ENCODE data around the gene HBEGF.
A peak's percentile ranks its signal among the peaks of the same experiment; 100 is the strongest.

HBEGF gene

DNA sequence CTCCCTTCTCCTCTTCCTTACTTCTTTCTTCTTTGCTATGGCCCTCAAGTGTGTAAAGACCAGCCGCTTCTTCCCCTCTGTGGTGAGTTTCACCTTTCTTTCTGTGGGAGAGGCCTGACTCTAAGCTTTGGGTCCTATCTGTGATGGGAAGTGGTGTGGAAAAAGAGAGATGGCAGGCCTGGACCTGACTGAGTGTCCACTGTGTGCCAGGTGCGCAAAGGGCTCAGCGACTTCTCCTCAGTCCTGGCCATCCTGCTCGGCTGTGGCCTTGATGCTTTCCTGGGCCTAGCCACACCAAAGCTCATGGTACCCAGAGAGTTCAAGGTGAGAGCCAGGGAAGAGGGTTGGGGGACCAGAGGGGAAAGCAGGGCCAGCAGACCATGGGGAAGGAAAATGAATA lies 19.5 kb upstream of the HBEGF start:
- TF ChIP-seq, protein P1, sequence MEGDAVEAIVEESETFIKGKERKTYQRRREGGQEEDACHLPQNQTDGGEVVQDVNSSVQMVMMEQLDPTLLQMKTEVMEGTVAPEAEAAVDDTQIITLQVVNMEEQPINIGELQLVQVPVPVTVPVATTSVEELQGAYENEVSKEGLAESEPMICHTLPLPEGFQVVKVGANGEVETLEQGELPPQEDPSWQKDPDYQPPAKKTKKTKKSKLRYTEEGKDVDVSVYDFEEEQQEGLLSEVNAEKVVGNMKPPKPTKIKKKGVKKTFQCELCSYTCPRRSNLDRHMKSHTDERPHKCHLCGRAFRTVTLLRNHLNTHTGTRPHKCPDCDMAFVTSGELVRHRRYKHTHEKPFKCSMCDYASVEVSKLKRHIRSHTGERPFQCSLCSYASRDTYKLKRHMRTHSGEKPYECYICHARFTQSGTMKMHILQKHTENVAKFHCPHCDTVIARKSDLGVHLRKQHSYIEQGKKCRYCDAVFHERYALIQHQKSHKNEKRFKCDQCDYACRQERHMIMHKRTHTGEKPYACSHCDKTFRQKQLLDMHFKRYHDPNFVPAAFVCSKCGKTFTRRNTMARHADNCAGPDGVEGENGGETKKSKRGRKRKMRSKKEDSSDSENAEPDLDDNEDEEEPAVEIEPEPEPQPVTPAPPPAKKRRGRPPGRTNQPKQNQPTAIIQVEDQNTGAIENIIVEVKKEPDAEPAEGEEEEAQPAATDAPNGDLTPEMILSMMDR (conservative IDR thresholded peaks at IDR 0.05; ENCODE audit: low read length), result no peak
- H3K4me3 ChIP-seq (ENCODE audit: low read length), result no peak overlapping the region
- no peak for DNase-seq (ENCODE audit: low read depth)

DNA sequence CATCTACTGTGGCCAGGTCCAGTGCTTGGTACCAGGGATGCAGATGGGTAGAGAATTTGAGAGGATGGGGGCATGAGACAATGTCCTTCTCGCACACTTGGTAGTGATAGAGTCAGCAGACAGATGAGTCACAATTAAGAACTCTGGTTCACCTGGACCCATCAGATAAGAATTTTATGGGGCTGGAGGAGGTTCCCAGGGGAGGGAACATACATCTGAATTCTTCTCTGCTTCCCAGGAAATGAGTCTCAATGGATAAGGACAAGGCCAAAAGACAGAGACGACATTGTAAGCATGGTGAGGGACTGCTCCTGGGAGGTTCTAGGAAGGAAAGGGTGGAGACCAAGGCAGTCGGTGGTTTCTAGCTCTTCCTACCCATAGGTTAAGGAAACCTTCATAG lies 18.9 kb upstream of the HBEGF start:
- no peak overlapping the region for H3K4me3 ChIP-seq (ENCODE audit: low read length)
- no peak for DNase-seq (ENCODE audit: low read depth)
- TF ChIP-seq, protein P1 (conservative IDR thresholded peaks at IDR 0.05; ENCODE audit: low read length), result no peak

DNA sequence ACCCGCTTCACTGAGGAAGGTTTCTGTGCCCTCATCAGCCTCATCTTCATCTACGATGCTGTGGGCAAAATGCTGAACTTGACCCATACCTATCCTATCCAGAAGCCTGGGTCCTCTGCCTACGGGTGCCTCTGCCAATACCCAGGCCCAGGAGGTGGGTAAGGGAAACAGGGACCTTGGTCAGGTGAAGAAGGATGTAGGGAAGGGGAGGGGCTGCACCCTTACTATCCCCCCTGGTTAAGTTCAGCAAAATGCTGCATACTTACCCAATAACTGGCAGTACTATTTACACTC lies 18.0 kb upstream of the HBEGF start:
- no peak overlapping the region for H3K4me3 ChIP-seq (ENCODE audit: low read length)
- TF ChIP-seq, protein P1 (conservative IDR thresholded peaks at IDR 0.05; ENCODE audit: low read length), result no peak
- DNase-seq (ENCODE audit: low read depth), result no peak

DNA sequence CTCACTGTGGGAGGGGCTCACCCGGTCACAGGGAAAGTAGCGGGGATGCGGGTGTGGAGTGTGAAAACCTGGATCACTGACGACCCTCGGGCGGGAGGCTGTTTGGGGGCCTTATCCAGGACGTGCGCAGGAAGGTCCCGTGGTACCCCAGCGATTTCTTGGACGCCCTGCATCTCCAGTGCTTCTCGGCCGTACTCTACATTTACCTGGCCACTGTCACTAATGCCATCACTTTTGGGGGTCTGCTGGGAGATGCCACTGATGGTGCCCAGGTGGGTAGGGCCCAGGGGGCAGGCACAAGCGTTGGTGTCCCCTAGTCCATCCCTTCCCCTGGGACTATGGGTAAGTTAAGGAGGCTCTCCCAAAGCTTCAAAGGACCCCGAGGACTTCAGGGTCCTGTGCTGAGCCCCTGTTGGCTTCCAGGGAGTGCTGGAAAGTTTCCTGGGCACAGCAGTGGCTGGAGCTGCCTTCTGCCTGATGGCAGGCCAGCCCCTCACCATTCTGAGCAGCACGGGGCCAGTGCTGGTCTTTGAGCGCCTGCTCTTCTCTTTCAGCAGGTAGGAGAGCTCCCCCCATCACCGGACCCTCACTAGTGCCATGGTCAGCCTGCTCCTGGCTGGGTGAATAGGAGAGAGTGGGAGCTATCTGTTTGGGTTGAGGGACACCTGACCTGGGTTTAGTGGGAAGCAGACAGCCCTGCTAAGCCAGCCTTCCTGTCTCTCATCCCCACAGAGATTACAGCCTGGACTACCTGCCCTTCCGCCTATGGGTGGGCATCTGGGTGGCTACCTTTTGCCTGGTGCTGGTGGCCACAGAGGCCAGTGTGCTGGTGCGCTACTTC lies 17.4 kb upstream of the HBEGF start:
- H3K4me3 ChIP-seq (ENCODE audit: low read length), result no peak overlapping the region; the same call in 1 of the 2 replicates
- DNase-seq (ENCODE audit: low read depth), result no peak
- TF ChIP-seq, protein P1 (conservative IDR thresholded peaks at IDR 0.05; ENCODE audit: low read length), result no peak

DNA sequence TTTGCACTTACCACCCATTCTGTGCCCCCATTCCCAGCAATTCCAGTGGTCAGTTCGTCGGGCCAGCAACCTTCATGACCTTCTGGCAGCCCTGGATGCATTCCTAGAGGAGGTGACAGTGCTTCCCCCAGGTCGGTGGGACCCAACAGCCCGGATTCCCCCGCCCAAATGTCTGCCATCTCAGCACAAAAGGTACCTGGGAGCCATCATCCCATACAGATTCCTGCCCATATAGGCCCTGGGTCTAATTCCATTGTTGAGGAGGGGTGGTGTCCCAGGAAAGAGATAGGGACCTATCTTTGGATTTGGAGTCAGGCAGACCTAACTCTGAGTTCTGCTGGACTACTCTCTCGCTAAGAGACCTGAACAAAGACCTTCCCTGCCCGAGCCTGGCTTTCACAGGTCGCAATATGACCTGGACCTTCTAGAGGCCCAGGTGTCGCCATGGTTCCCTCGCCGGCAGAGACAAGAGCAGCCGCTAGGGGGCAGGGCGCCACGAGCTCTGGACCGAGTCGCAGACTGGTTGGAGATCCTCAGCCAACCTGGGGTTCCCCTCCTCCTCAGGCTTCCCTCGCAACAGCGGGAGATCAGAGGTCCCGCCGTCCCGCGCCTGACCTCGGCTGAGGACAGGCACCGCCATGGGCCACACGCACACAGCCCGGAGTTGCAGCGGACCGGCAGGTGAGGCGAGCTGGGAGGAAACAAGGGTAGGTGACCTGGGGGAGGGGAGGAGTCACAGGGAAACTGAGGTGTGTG lies 16.6 kb upstream of the HBEGF start:
- peak; percentile 43 for DNase-seq (ENCODE audit: low read depth)
- TF ChIP-seq, protein P1 (conservative IDR thresholded peaks at IDR 0.05; ENCODE audit: low read length), result peak; percentile 81
- peak overlapping the region; percentile 47 for H3K4me3 ChIP-seq (ENCODE audit: low read length)

DNA sequence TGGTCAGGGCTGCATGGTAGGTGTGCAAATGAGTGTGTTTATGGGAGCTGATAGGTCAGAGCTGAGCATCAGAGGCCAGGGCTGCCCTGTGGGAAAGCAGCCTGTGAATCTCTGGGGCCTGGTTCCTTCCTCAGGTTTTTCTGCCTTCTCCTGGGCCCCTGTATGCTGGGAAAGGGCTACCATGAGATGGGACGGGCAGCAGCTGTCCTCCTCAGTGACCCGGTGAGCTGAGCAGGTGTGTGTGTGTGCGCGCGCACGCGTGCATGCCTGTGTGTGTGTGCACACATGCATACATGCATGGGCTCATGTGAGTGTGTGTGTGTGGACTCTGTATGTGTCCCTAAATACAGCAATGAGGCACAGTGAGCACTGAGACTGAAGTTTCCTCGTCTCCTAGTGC lies 15.9 kb upstream of the HBEGF start:
- DNase-seq (ENCODE audit: low read depth), result no peak
- no peak overlapping the region for H3K4me3 ChIP-seq (ENCODE audit: low read length)
- TF ChIP-seq, protein P1 (conservative IDR thresholded peaks at IDR 0.05; ENCODE audit: low read length), result no peak

DNA sequence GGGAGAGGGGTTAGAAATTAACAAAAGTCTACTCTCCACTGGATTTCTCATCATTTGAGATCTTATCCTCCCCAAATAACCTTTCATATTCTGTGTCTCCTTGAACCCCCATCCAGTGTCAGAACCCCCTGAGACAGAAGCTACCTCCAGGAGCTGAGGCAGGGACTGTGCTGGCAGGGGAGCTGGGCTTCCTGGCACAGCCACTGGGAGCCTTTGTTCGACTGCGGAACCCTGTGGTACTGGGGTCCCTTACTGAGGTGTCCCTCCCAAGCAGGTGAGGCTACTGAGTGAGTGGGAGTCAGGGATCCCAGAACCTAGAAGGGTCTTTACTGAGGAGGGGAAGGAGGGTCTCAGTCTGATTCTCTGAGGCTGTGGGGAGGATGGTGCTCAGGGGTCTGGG lies 15.5 kb upstream of the HBEGF start:
- TF ChIP-seq, protein P1 (conservative IDR thresholded peaks at IDR 0.05; ENCODE audit: low read length), result no peak
- DNase-seq (ENCODE audit: low read depth), result no peak
- H3K4me3 ChIP-seq (ENCODE audit: low read length), result no peak overlapping the region
